NB4 (cell line): Measurements from ENCODE around the gene MACROD2.

Source experiments
- CTCF ChIP-seq: IDR thresholded peaks from one replicate; pipeline ENCODE4 v1.5.1; 2012; ENCODE audit warnings: low read depth, low read length
- MAX ChIP-seq: IDR thresholded peaks from 2 replicates; pipeline ENCODE4 v1.6.1; 2011; ENCODE audit warnings: low read depth, low read length
- MYC ChIP-seq: IDR thresholded peaks from 2 replicates; pipeline ENCODE4 v1.6.1; 2011; ENCODE audit warnings: low read depth, low read length
- POLR2A ChIP-seq: IDR thresholded peaks from 2 replicates; pipeline ENCODE4 v1.6.1; 2011; ENCODE audit warnings: mild to moderate bottlenecking; ENCODE audit not compliant: insufficient read length; ENCODE audit errors: extremely low read depth

- TF ChIP-seq CTCF (no peak), POLR2A (no peak), MAX (no peak), MYC (no peak)
Observed at GRCh38 chr20:14879020-14879697, 883.8 kb downstream of the MACROD2 start.
